PFSK-1 (cell line): ENCODE results near the gene LY6G5C.

Experiments
- POLR2AphosphoS5 ChIP-seq: IDR thresholded peaks from 2 replicates; pipeline ENCODE4 v1.6.1; 2012; ENCODE audit warnings: low read depth, mild to moderate bottlenecking, control low read depth, low read length, moderate library complexity
- SIN3A ChIP-seq: IDR thresholded peaks from 2 replicates; pipeline ENCODE4 v1.6.1; 2012; ENCODE audit warnings: mild to moderate bottlenecking, low read length, moderate library complexity, borderline replicate concordance; ENCODE audit not compliant: insufficient read depth
- TF ChIP-seq, protein P1 (sequence below), 2 experiments: IDR thresholded peaks; 2 replicates each; pipeline versions ENCODE4 v1.6.1 to v1.8.0; 2011 to 2012; ENCODE audit warnings: low read depth in 2 of 2, low read length in 2 of 2, control low read depth in 1 of 2, inconsistent platforms in 1 of 2, mild to moderate bottlenecking in 1 of 2, moderate library complexity in 1 of 2; ENCODE audit not compliant: insufficient read depth in 1 of 2

DNA sequence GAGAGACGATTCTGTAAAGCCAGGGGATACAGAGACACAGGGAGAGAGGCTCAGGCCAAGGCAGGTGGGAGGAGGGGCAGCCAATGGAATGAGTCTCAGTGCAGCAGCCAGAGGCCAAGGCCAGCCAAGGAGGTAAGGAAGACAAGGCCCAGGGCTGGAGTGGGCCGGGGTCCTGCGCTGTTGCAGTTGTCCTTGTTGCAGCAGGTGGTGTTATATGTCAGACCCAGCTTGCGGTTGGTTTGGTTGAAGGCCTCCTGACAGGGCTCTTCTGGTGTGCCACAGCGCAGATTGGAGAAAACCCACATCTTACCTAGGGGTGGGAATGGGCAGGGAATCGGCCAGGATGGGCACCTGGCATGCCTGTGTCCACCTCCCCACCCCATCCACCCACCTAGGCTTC, 38.1 kb upstream of the LY6G5C start:
- TF ChIP-seq SIN3A, result no peak
- TF ChIP-seq, protein P1, sequence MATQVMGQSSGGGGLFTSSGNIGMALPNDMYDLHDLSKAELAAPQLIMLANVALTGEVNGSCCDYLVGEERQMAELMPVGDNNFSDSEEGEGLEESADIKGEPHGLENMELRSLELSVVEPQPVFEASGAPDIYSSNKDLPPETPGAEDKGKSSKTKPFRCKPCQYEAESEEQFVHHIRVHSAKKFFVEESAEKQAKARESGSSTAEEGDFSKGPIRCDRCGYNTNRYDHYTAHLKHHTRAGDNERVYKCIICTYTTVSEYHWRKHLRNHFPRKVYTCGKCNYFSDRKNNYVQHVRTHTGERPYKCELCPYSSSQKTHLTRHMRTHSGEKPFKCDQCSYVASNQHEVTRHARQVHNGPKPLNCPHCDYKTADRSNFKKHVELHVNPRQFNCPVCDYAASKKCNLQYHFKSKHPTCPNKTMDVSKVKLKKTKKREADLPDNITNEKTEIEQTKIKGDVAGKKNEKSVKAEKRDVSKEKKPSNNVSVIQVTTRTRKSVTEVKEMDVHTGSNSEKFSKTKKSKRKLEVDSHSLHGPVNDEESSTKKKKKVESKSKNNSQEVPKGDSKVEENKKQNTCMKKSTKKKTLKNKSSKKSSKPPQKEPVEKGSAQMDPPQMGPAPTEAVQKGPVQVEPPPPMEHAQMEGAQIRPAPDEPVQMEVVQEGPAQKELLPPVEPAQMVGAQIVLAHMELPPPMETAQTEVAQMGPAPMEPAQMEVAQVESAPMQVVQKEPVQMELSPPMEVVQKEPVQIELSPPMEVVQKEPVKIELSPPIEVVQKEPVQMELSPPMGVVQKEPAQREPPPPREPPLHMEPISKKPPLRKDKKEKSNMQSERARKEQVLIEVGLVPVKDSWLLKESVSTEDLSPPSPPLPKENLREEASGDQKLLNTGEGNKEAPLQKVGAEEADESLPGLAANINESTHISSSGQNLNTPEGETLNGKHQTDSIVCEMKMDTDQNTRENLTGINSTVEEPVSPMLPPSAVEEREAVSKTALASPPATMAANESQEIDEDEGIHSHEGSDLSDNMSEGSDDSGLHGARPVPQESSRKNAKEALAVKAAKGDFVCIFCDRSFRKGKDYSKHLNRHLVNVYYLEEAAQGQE (IDR thresholded peaks at IDR 0.05; ENCODE audit: insufficient read depth in 1 of 2, low read depth in 2 of 2, low read length in 2 of 2), result no peak
- TF ChIP-seq POLR2AphosphoS5, result no peak
